Ovary (tissue), 9 donors: Measurements from ENCODE around the gene ARHGAP21. TPM values are rescaled to one million over a fixed set of nuclear protein-coding genes. Genes with fewer than 3 reads are reported as not detected.

Source experiments
- DNase-seq, 5 donors: peaks; one replicate each; pipeline ENCODE4 v3.0.0-alpha.2; 2019 to 2020
- H3K27ac ChIP-seq, 2 donors: fragments of 200-600 bp; one replicate each; pipeline versions ENCODE4 v1.5.1 to v1.8.0; 2019 to 2022
- H3K27me3 ChIP-seq: fragments of 200-600 bp; one replicate; pipeline ENCODE4 v1.8.0; 2022
- H3K36me3 ChIP-seq: fragments of 200-600 bp; sonication (generic); one replicate; pipeline ENCODE4 v1.5.1; 2019
- H3K4me1 ChIP-seq: one replicate; pipeline ENCODE4 v1.8.1; 2013; ENCODE audit warnings: mild to moderate bottlenecking, moderate library complexity; ENCODE audit not compliant: insufficient read depth
- H3K4me3 ChIP-seq: fragments of 200-600 bp; sonication (generic); one replicate; pipeline ENCODE4 v1.5.1; 2017
- H3K9me3 ChIP-seq, 2 donors: fragments of 200-600 bp in 1 of 2; sonication (generic) in 1 of 2; one replicate each; pipeline versions ENCODE4 v1.5.1 to v1.8.1; 2013 to 2019; ENCODE audit warnings: mild to moderate bottlenecking in 1 of 2, moderate library complexity in 1 of 2
- EP300 ChIP-seq: sonication (generic); formaldehyde crosslinking; IDR thresholded peaks from one replicate; pipeline ENCODE4 v1.6.1; 2017; ENCODE audit warnings: antibody characterized with exemption
- POLR2A ChIP-seq: fragments of 450-650 bp; IDR thresholded peaks from one replicate; pipeline ENCODE4 v1.6.1; 2017; ENCODE audit warnings: antibody characterized with exemption, mild to moderate bottlenecking, moderate library complexity
- WGBS, 3 donors: extraction: QIAGEN DNeasy Blood & Tissue Kit in 1 of 3; methylation state at CpG; one replicate each; pipeline versions ENCODE4 v1.1.5 to v1.1.7; 2013 to 2017; 5-methylcytosine and 5-hydroxymethylcytosine counted together
- intact Hi-C, 4 donors: fragments of 100-400 bp; cut with DNase I; formaldehyde crosslinking; loops; one replicate each; pipeline versions ENCODE4 v1.11.0 to v1.15.1; 2022 to 2023
- polyA plus RNA-seq, 2 donors: library from polyadenylated mRNA; stranded (reverse); fragments of 200-250 nt in 1 of 2; fragments of 350-450 nt in 1 of 2; fragmentation: Illumina TruSeq in 1 of 2; extraction: RNeasy Lipid Tissue Mini Kit (QIAGEN cat#74804) in 1 of 2; gene quantifications; one replicate each; pipeline ENCODE4 v1.2.3, GENCODE V29; 2013 to 2014
- total RNA-seq, 7 donors: library from RNA; depleted of rRNA in 2 of 7; stranded (reverse); fragments of >200 nt in 2 of 7; fragmentation: NEBNext Ultra II Directional in 3 of 7; extraction: Animal tissue kit (Norgen Biotek cat#: 25700) in 3 of 7; gene quantifications; one replicate each; pipeline versions ENCODE4 v1.1.0 to v1.2.4, GENCODE V29; 2016 to 2023
- TF ChIP-seq, protein P1 (sequence below), 3 donors: fragments of 450-650 bp in 2 of 3; fragments of 200-600 bp in 1 of 3; IDR thresholded peaks; one replicate each; pipeline versions ENCODE4 v1.5.1 to v1.8.0; 2016 to 2022; ENCODE audit warnings: antibody characterized with exemption in 3 of 3, mild to moderate bottlenecking in 1 of 3
- donor health status: DM: no; HTN: no; CAD: no; lungs with moderate emphysema.
- donor health status: DM: no; HTN: no; CAD: no.
- donor health status: Bipolar disorder and iron deficiency.
- donor health status: DM: yes; HTN: yes; CAD: no.
- donor health status: DM: no; HTN: no; CAD: no.
- donor health status: DM: yes; HTN: yes; CAD: no.

The ARHGAP21 gene
- total and polyA plus RNA-seq, 9 donors = 36.3 to 166 (median 82.6) TPM

DNA sequence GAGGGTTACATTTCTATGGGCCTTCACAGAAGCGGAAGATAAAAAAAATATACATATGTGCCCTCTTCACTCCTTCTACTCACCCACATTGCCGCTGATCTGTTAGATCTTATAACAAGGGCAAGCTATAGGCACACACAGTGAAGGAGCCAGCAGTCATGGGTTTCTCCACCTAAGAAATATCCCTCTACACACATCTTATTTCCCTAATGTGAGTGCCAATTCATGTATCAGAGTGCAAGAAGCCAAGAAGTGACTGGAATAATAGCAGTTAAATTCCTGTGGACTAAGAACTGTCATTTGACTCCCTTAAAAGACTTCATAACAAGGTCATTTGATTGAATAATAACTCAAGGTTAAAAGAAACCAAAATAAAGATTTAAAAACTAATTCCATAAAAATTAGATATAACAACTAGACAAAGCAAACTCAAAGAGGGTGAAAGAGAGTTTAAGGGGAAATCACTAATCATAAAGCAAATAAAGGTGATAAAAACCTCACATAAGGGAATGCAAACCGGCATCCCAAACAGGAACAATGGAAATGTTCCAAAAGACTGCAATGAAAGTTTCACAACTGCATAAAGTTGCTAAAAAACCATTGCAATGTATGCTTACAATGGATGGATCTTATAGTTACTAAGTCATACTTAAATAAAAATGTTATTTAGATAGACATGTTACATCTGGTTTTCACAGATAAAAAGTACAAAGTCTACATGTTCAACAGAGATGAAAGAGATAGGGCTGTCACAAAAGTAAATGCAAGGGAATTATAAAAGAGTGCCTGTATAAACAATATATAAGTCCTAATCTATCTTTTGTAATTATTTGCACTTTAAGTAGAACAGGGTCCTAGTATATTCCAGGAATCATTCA lies 42.8 kb downstream of the ARHGAP21 start:
- H3K36me3 ChIP-seq = no peaks in the 10 kb centered on the region
- TF ChIP-seq EP300 = no peak
- TF ChIP-seq, protein P1, sequence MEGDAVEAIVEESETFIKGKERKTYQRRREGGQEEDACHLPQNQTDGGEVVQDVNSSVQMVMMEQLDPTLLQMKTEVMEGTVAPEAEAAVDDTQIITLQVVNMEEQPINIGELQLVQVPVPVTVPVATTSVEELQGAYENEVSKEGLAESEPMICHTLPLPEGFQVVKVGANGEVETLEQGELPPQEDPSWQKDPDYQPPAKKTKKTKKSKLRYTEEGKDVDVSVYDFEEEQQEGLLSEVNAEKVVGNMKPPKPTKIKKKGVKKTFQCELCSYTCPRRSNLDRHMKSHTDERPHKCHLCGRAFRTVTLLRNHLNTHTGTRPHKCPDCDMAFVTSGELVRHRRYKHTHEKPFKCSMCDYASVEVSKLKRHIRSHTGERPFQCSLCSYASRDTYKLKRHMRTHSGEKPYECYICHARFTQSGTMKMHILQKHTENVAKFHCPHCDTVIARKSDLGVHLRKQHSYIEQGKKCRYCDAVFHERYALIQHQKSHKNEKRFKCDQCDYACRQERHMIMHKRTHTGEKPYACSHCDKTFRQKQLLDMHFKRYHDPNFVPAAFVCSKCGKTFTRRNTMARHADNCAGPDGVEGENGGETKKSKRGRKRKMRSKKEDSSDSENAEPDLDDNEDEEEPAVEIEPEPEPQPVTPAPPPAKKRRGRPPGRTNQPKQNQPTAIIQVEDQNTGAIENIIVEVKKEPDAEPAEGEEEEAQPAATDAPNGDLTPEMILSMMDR (IDR thresholded peaks at IDR 0.05) = no peak
- TF ChIP-seq POLR2A = no peak
- intact Hi-C loops = no loop called here
- H3K9me3 ChIP-seq = no peaks in the 10 kb centered on the region
- DNase-seq = no peak
- H3K27ac ChIP-seq = no peak overlapping the region
- H3K4me3 ChIP-seq = no peak overlapping the region
- peaks cover 6% of the 10 kb centered on the region for H3K4me1 ChIP-seq
- WGBS, 3 donors = 25 to 33% (median 26%) methylated on average over 3 of the region's 3 CpGs
- H3K27me3 ChIP-seq = no peaks in the 10 kb centered on the region

DNA sequence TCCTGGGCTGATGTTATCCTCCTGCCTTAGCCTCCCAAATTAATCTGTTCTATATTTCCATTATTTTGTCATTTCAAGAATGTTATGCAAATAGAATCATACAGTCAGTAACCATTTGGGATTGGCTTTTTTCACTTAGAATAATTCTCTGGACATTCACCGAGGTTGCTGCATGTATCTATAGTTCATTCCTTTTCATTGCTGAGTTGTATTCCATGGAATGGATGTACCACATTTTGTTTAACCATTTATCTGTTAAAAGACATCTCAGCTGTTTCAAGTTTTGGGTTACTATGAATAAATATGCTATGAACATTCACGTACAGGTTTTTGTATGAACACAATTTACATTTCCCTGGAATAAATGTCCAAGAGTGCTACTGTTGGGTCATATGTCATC lies 44.9 kb downstream of the ARHGAP21 start:
- Histone ChIP-seq H3K27ac (no peak overlapping the region), H3K27me3 (no peaks in the 10 kb centered on the region), H3K9me3 (no peaks in the 10 kb centered on the region), H3K36me3 (no peaks in the 10 kb centered on the region), H3K4me1 (peaks cover 7% of the 10 kb centered on the region), H3K4me3 (no peak overlapping the region)
- DNase-seq = no peak
- 96 to 100% (median 99%) methylated on average over 2 of the region's 2 CpGs for WGBS, 3 donors
- TF ChIP-seq, protein P1 (IDR thresholded peaks at IDR 0.05) = no peak
- TF ChIP-seq EP300 = no peak
- TF ChIP-seq POLR2A = no peak
- intact Hi-C loops = no loop called here

DNA sequence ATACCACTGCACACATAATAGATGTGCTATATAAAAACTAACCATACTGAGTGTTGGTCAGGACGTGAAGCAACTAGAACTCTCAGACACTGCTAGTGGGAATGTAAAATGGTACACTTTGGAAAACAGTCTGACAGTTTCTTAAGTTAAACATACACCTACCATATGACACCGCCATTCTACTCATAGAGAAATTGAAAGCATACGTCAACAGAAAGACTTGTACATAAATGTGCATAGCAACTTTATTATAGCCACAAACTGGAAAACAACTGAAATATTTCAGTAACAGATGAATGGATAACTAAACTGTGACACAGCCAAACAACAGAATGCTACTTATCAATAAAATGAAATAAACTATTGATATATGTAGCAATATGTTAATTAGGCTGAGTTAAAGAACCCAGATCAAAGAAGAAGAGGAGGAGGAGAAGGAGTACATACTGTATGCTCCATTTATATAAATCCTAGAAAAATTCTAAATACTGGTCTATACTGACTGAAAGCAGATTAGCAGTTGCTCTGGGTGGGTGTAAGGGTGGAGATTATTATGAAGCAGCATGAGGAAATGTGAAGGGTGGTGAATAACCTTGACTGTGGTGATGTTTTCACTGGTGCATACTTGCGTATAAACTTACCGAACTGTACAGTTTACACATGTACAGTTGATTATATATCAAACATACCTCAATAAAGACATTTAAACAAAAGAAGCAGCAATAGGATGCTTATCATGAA lies 48.6 kb downstream of the ARHGAP21 start:
- Histone ChIP-seq H3K9me3 (no peaks in the 10 kb centered on the region), H3K27me3 (no peaks in the 10 kb centered on the region), H3K4me3 (no peak overlapping the region), H3K4me1 (peaks cover 3% of the 10 kb centered on the region), H3K27ac (no peak overlapping the region), H3K36me3 (no peaks in the 10 kb centered on the region)
- intact Hi-C loops = no loop called here
- DNase-seq = no peak
- TF ChIP-seq, protein P1 (IDR thresholded peaks at IDR 0.05) = no peak
- no peak for TF ChIP-seq POLR2A
- TF ChIP-seq EP300 = no peak
- 73 to 81% (median 78%) methylated on average over 5 of the region's 5 CpGs for WGBS, 3 donors

DNA sequence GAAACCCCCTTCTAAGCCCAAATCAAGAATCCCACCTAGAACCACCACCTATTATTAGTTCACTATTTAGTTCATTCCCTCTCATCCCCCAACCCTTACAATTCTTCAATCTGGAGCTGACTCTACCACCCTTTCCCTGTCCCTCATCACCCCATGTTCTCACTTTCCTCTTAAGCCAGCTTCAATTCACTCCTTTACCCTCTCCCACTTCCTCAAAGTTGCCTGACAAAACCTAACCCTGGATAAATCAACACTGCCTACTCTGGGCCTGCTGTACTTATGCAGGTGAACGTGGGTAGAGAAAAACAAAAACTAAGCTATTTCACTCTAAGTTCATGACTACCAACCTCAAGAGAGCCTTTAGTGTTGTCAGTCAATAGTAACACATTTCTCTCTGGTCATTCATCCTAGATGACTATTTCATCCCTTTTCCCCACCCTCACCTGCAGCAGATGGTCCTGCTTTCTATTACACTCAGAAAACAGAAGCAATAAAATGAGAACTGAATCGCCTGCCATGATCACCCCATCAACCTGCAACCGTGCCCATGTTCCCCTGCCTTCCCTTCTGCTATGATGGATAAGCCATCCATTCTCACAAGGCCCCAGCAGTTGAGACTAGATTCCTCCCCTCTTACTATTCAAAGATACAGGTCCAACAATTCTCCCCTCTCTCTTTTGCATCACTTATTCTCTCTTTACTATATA lies 52.6 kb downstream of the ARHGAP21 start:
- TF ChIP-seq EP300 (no peak), POLR2A (no peak)
- TF ChIP-seq, protein P1 (IDR thresholded peaks at IDR 0.05) = no peak
- no peak for DNase-seq

More for the DNA sequence above, 52.6 kb downstream of the ARHGAP21 start:
- Histone ChIP-seq H3K4me1 (peaks cover 3% of the 10 kb centered on the region), H3K27me3 (no peaks in the 10 kb centered on the region), H3K27ac (no peak overlapping the region), H3K9me3 (no peaks in the 10 kb centered on the region), H3K36me3 (no peaks in the 10 kb centered on the region), H3K4me3 (no peak overlapping the region)
- 92 to 99% (median 94%) methylated on average over 3 of the region's 3 CpGs for WGBS, 3 donors
- intact Hi-C loops = no loop called here
